ENCODE data around the gene CLDN18. TPM values are rescaled to one million over a fixed set of nuclear protein-coding genes. Genes with fewer than 3 reads are reported as not detected.

Gene CLDN18
- total RNA-seq = not detected

GRCh38 chr3:138009476-138010272, at the start of gene CLDN18:
CLDN18 (plus strand) TSS chr3:138010165; CDS start chr3:138010226, 61 bp downstream.
- H3K4me3 Mint-ChIP-seq = no peak within 1 kb of the TSS
- ATAC-seq = no peak
- no peak within 1 kb of the TSS for H3K27ac Mint-ChIP-seq
- H3K27me3 Mint-ChIP-seq = peaks cover 35% of the 10 kb centered on the region
- no peak for DNase-seq
- CTCF ChIA-PET = no interaction called here
- no peaks in the 10 kb centered on the region for H3K4me1 Mint-ChIP-seq
- no peaks in the 10 kb centered on the region for H3K36me3 Mint-ChIP-seq
- H3K9me3 Mint-ChIP-seq (ENCODE audit: low read depth) = no peaks in the 10 kb centered on the region

GRCh38 chr3:137962251-137962650, 47.7 kb upstream of the CLDN18 start:
- no peak overlapping the region for H3K4me3 Mint-ChIP-seq
- ATAC-seq (no peak), DNase-seq (no peak)
- no peaks in the 10 kb centered on the region for H3K9me3 Mint-ChIP-seq (ENCODE audit: low read depth)
- CTCF ChIA-PET = no interaction called here
- H3K4me1 Mint-ChIP-seq = no peaks in the 10 kb centered on the region
- H3K36me3 Mint-ChIP-seq = no peaks in the 10 kb centered on the region
- H3K27me3 Mint-ChIP-seq = peaks cover 23% of the 10 kb centered on the region
- no peak overlapping the region for H3K27ac Mint-ChIP-seq

GRCh38 chr3:137963463-137963862, 46.5 kb upstream of the CLDN18 start:
- H3K27ac Mint-ChIP-seq = no peak overlapping the region
- CTCF ChIA-PET = no interaction called here
- peaks cover 19% of the 10 kb centered on the region for H3K27me3 Mint-ChIP-seq
- H3K4me1 Mint-ChIP-seq = no peaks in the 10 kb centered on the region
- no peaks in the 10 kb centered on the region for H3K36me3 Mint-ChIP-seq
- H3K9me3 Mint-ChIP-seq (ENCODE audit: low read depth) = no peaks in the 10 kb centered on the region
- ATAC-seq (no peak), DNase-seq (no peak)
- no peak overlapping the region for H3K4me3 Mint-ChIP-seq

DNA sequence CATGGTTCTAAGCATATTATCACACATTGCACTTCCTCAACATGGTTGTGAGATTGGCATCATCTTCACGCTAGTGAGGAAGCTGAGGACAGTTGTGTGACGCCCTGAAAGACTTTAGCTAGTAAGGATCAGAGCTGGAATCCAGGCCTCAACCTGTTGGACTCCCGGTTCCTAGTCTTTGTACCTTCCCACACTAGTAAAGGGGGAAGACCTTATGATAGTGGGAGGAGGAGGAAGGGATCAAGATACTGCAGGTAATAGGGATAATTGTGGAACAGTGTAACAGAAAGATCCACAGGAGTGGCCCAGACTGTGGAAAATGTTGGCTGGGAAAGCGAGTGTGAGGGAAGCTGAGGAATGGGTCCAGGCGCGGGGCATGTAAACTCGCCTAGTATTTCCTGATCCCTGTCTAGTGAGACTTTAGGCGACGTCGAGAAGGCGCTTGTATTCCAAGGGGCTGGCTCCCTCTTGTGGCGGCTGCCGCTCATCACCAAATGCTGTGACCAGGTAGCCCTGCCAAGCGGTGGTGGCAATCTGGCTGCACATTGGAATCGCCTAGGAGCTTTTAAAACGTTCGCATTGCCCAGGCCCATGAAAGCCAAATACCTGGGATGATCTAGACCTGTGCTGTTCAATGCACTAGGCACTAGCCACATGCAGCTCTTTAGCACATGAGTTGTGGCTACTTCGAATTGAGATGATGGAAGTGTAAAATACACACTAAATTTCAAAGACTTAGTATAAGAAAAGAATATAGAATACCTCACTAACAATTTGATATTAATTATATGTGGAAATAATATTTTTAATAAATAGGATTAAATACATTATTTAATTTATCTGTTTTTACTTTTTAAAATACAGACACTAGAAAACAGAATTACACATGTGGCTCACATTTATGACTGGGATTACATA, 38.8 kb upstream of the CLDN18 start:
- CTCF ChIA-PET = interaction anchor here (1.2 to 1.6 kb wide), 3 partner anchors 25 to 865 kb away, joined by 3 to 4 read pairs (median 4); no protein-coding TSS in a partner anchor
- no peaks in the 10 kb centered on the region for H3K9me3 Mint-ChIP-seq (ENCODE audit: low read depth)
- H3K27me3 Mint-ChIP-seq = peaks cover 10% of the 10 kb centered on the region
- no peak overlapping the region for H3K27ac Mint-ChIP-seq
- H3K4me1 Mint-ChIP-seq = no peaks in the 10 kb centered on the region
- DNase-seq = peak; percentile 69
- no peaks in the 10 kb centered on the region for H3K36me3 Mint-ChIP-seq
- no peak overlapping the region for H3K4me3 Mint-ChIP-seq
- peak; percentile 77 for ATAC-seq

- Mint-ChIP-seq H3K4me1 (no peaks in the 10 kb centered on the region), H3K27ac (no peak overlapping the region), H3K9me3 (ENCODE audit: low read depth) (no peaks in the 10 kb centered on the region), H3K36me3 (no peaks in the 10 kb centered on the region), H3K27me3 (peaks cover 10% of the 10 kb centered on the region), H3K4me3 (no peak overlapping the region)
- CTCF ChIA-PET = interaction anchor here (0.7 kb wide), 1 partner anchor 868 kb away, joined by 3 read pairs; no protein-coding TSS in a partner anchor
- DNase-seq (no peak), ATAC-seq (no peak)
Observed at GRCh38 chr3:137972396-137972795, 37.6 kb upstream of the CLDN18 start.

GRCh38 chr3:137978328-137978727, 31.6 kb upstream of the CLDN18 start:
- DNase-seq (no peak), ATAC-seq (no peak)
- Mint-ChIP-seq H3K4me1 (no peaks in the 10 kb centered on the region), H3K36me3 (no peaks in the 10 kb centered on the region), H3K27me3 (peaks cover 15% of the 10 kb centered on the region), H3K27ac (no peak overlapping the region), H3K9me3 (ENCODE audit: low read depth) (no peaks in the 10 kb centered on the region), H3K4me3 (no peak overlapping the region)
- CTCF ChIA-PET = no interaction called here

DNA sequence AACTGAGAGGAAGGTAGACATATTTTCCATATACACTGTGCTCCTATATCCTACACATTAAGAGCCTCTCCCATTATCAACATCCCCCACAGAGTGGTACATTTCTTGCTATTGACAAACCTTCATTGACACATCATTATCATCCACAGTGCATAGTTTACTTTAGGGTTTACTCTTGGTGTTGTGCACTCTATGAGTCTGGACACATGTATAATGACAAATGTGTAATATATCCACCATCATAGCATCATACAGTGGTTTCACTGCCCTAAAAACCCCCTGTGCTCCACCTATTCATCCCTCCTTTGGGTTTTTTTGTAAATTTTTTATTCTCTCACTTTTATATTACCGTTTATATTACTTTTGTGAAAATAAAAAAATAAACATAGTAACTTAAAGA, 22.2 kb upstream of the CLDN18 start:
- Mint-ChIP-seq H3K36me3 (no peaks in the 10 kb centered on the region), H3K27ac (no peak overlapping the region), H3K4me3 (no peak overlapping the region), H3K9me3 (ENCODE audit: low read depth) (no peaks in the 10 kb centered on the region), H3K4me1 (peaks cover 9% of the 10 kb centered on the region), H3K27me3 (peaks cover 6% of the 10 kb centered on the region)
- DNase-seq = no peak
- no peak for ATAC-seq
- CTCF ChIA-PET = no interaction called here

GRCh38 chr3:137988152-137988551, 21.8 kb upstream of the CLDN18 start:
- peak; percentile 45 for ATAC-seq
- CTCF ChIA-PET = no interaction called here
- no peak overlapping the region for H3K27ac Mint-ChIP-seq
- H3K4me1 Mint-ChIP-seq = peaks cover 9% of the 10 kb centered on the region
- H3K27me3 Mint-ChIP-seq = peaks cover 5% of the 10 kb centered on the region
- H3K4me3 Mint-ChIP-seq = no peak overlapping the region
- H3K36me3 Mint-ChIP-seq = no peaks in the 10 kb centered on the region
- peak; percentile 45 for DNase-seq
- H3K9me3 Mint-ChIP-seq (ENCODE audit: low read depth) = no peaks in the 10 kb centered on the region

DNA sequence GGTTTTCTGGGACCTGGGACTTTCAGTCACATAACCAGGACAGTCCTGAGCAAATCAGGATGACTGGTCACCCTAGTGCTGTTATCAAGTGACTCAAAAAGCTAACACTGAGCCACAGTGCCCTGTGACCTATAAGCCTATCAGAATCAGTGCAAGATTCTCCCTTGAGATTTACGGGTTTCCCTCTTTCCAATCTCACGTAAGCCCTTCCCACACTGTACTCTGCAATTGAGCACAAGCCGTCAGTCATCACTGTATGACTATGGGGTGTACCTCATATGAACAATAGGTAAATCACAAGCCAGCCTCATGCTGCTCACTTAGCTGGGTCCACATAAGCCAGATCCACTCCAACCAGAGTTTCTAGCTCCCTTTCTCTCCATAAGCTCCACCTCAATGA, 21.0 kb upstream of the CLDN18 start:
- H3K4me3 Mint-ChIP-seq = no peak overlapping the region
- peaks cover 2% of the 10 kb centered on the region for H3K36me3 Mint-ChIP-seq
- H3K4me1 Mint-ChIP-seq = peaks cover 10% of the 10 kb centered on the region
- H3K9me3 Mint-ChIP-seq (ENCODE audit: low read depth) = no peaks in the 10 kb centered on the region
- DNase-seq (no peak), ATAC-seq (no peak)
- CTCF ChIA-PET = no interaction called here
- peaks cover 2% of the 10 kb centered on the region for H3K27me3 Mint-ChIP-seq
- H3K27ac Mint-ChIP-seq = no peak overlapping the region

- CTCF ChIA-PET = no interaction called here
- peaks cover 2% of the 10 kb centered on the region for H3K36me3 Mint-ChIP-seq
- peaks cover 5% of the 10 kb centered on the region for H3K9me3 Mint-ChIP-seq (ENCODE audit: low read depth)
- H3K4me3 Mint-ChIP-seq = no peak overlapping the region
- no peak overlapping the region for H3K27ac Mint-ChIP-seq
- ATAC-seq (no peak), DNase-seq (no peak)
- H3K4me1 Mint-ChIP-seq = peaks cover 10% of the 10 kb centered on the region
- peaks cover 7% of the 10 kb centered on the region for H3K27me3 Mint-ChIP-seq
Observed at GRCh38 chr3:137990427-137990826, 19.5 kb upstream of the CLDN18 start.

GRCh38 chr3:137992592-137992991, 17.4 kb upstream of the CLDN18 start:
- ATAC-seq (no peak), DNase-seq (no peak)
- H3K4me1 Mint-ChIP-seq = peaks cover 9% of the 10 kb centered on the region
- H3K36me3 Mint-ChIP-seq = peaks cover 2% of the 10 kb centered on the region
- H3K9me3 Mint-ChIP-seq (ENCODE audit: low read depth) = peaks cover 7% of the 10 kb centered on the region
- CTCF ChIA-PET = no interaction called here
- H3K4me3 Mint-ChIP-seq = no peak overlapping the region
- peaks cover 11% of the 10 kb centered on the region for H3K27me3 Mint-ChIP-seq
- no peak overlapping the region for H3K27ac Mint-ChIP-seq

DNA sequence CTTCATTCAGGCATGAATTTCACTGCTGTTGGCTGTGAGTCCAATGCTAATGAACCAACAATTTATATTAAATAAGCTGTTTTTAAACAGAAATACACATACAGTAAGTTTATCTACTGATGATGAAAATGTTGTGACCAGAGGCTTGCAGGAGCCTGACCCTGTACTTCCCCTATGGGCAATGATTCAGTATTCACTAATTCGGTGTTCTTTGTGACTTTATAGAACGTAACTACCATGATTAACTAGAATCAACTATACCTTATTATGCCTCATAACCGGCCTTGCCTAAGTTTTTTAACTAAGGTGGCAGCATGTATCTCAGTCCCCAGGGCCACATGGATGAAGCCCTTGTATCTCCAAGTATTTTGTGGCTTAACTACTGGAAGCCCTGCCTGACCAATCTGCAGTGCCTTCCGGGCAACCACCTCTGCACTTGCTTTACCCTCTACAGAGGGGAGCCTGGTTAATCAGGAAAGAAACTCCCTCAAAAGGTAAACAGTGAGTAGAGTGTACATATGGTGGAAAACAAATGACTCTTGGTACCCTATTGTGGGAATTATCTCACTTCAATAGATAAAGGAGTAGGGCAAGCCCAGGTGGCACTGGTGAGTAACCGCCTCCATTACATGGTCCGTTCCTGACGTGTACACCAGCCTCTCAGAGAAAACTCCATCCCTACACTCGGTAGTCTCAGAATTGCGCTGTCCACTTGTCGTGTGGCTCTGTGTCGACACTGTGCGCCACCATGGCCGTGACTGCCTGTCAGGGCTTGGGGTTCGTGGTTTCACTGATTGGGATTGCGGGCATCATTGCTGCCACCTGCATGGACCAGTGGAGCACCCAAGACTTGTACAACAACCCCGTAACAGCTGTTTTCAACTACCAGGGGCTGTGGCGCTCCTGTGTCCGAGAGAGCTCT, 11.6 kb upstream of the CLDN18 start:
- no peak for ATAC-seq
- CTCF ChIA-PET = no interaction called here
- H3K27me3 Mint-ChIP-seq = peaks cover 19% of the 10 kb centered on the region

GRCh38 chr3:138003069-138003468, 6.9 kb upstream of the CLDN18 start:
- no peaks in the 10 kb centered on the region for H3K9me3 Mint-ChIP-seq (ENCODE audit: low read depth)
- peaks cover 14% of the 10 kb centered on the region for H3K27me3 Mint-ChIP-seq
- DNase-seq = no peak
- no peak for ATAC-seq
- H3K4me1 Mint-ChIP-seq = no peaks in the 10 kb centered on the region
- H3K4me3 Mint-ChIP-seq = no peak overlapping the region
- no peaks in the 10 kb centered on the region for H3K36me3 Mint-ChIP-seq
- CTCF ChIA-PET = no interaction called here
- H3K27ac Mint-ChIP-seq = no peak overlapping the region

More for the DNA sequence above, 11.6 kb upstream of the CLDN18 start:
- Mint-ChIP-seq H3K27ac (no peak overlapping the region), H3K4me3 (no peak overlapping the region), H3K9me3 (ENCODE audit: low read depth) (peaks cover 7% of the 10 kb centered on the region), H3K4me1 (no peaks in the 10 kb centered on the region), H3K36me3 (peaks cover 2% of the 10 kb centered on the region)
- no peak for DNase-seq

Measured in activated CD8-positive, alpha-beta memory T cell treated with anti-CD3 and anti-CD28 coated beads, Interleukin-2, amount 10 ng/mL, durations not matched to agents 7 days and 5 days (primary cell).